ENCODE data around the gene FNDC3B.

FNDC3B gene

DNA sequence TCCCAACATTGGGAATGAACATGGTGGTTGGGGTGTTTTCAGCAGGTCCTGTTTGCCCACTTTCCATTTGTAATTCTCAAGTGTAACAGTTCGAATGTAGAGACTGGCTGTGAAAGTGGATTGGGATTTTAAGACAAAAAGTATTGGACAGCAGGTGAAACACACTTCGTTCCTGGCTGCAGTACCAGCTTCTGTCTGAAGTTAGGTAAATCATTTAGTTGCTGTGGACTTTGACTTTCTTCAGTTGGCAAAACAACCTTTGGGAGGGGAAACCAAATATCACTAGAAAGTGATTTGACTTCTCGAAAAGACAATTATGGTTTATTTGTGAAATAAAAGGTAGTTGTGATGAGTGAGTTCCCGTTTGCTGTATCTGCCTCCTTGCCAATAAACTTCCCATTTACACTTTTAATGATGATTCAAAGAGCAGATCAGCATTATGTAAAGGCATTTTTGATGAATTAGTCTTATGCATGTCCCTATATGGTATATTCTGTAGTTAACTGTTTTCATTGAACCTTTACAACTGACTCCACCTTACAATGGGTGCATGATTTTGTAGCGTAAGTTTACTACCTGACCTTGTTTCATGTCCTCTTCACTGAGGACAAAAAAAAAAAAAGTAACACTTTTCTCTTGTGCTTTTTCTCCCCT, 34.0 kb downstream of the FNDC3B start:
- TF ChIP-seq, protein P1, sequence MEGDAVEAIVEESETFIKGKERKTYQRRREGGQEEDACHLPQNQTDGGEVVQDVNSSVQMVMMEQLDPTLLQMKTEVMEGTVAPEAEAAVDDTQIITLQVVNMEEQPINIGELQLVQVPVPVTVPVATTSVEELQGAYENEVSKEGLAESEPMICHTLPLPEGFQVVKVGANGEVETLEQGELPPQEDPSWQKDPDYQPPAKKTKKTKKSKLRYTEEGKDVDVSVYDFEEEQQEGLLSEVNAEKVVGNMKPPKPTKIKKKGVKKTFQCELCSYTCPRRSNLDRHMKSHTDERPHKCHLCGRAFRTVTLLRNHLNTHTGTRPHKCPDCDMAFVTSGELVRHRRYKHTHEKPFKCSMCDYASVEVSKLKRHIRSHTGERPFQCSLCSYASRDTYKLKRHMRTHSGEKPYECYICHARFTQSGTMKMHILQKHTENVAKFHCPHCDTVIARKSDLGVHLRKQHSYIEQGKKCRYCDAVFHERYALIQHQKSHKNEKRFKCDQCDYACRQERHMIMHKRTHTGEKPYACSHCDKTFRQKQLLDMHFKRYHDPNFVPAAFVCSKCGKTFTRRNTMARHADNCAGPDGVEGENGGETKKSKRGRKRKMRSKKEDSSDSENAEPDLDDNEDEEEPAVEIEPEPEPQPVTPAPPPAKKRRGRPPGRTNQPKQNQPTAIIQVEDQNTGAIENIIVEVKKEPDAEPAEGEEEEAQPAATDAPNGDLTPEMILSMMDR (IDR thresholded peaks at IDR 0.05; ENCODE audit: low read length, missing control alignments) = no peak
- no peak overlapping the region for H3K4me3 ChIP-seq (replicated peaks; ENCODE audit: low read depth, low read length)
- no peak for DNase-seq (ENCODE audit: low read depth)

DNA sequence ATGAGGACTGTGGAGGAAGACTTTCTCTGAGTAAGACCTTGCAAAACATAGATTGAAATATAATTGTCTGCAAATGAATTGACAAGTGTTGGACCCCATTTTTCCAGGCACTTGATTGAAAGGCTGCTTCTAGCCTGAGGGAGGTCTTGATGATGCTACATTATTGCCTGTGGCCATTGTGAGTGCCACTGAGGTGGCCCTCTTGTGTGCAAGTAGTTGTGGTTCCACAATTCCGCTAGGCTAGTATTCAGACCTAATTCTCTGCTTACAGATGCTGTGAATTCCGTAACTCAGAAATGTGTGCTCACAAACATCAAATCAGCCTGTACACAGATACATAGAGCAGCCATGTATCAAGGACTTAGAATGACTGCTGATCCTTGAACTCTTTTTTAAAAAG, 34.7 kb downstream of the FNDC3B start:
- TF ChIP-seq, protein P1 (IDR thresholded peaks at IDR 0.05; ENCODE audit: low read length, missing control alignments) = no peak
- H3K4me3 ChIP-seq (replicated peaks; ENCODE audit: low read depth, low read length) = no peak overlapping the region
- DNase-seq (ENCODE audit: low read depth) = no peak

DNA sequence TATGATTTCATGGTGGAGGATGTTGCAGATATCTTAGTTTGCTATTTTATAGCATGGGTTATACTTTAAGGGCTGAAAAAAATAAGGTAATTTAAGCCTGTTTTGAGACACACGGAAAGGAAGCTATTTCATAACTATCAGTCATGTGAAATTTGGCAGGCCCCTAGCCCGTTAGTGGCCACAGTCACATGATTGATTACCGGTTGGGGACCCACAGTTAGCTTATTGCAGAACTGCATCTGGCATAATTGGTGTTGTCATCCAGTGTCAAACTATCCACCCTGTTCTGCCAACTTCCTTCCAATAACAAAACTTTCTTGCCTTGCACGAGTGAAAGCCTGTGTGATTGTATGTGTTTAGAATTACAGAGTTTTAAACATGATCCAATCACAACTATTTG, 35.2 kb downstream of the FNDC3B start:
- peak; percentile 43 for DNase-seq (ENCODE audit: low read depth)
- H3K4me3 ChIP-seq (replicated peaks; ENCODE audit: low read depth, low read length) = no peak overlapping the region
- TF ChIP-seq, protein P1 (IDR thresholded peaks at IDR 0.05; ENCODE audit: low read length, missing control alignments) = no peak

DNA sequence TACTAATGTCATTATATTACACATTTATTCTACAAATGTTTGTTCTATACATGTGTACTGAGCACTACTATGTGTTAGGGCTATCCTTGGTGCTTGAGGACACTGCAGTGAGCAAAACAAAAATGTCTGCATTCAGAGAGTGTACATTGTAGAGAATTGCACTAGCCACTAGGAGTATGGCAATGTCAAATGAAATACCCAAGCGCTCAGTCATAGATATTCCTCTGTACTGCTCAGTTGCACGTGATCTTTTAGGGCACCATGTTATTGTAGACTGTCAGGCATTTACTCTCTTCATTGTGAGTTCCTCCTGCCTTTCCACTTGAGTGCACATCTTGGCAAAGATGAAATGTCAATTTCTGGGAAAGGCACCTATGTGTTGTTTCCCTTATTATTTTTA, 36.8 kb downstream of the FNDC3B start:
- no peak overlapping the region for H3K4me3 ChIP-seq (replicated peaks; ENCODE audit: low read depth, low read length)
- DNase-seq (ENCODE audit: low read depth) = no peak
- TF ChIP-seq, protein P1 (IDR thresholded peaks at IDR 0.05; ENCODE audit: low read length, missing control alignments) = no peak

DNA sequence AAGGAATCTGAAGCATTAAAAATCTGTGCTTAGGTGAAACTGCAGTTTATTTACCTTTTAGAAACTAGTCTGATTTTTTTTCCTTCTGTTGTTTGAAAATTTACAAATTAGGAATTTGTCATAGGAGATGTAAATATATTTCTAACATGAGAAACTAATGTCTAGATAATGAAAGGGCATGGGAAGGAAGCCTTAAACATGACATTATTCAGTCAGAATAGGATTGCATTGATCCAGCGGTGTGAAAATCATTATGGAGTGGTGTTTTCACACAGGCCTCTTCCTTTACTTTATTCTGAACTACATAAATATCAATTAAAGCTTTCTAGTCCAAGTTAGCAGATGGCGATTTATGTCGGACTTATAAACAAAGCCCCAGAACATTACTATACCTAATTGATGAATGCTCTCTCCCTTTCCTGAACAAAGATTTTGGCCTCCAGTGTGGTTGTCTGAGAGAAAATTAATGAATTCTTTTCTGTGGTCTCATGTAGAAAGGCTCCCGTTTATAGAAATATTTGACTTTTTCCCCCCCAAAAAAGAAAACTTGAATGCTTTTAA, 37.9 kb downstream of the FNDC3B start:
- no peak for DNase-seq (ENCODE audit: low read depth)
- H3K4me3 ChIP-seq (replicated peaks; ENCODE audit: low read depth, low read length) = no peak overlapping the region
- TF ChIP-seq, protein P1 (IDR thresholded peaks at IDR 0.05; ENCODE audit: low read length, missing control alignments) = no peak

DNA sequence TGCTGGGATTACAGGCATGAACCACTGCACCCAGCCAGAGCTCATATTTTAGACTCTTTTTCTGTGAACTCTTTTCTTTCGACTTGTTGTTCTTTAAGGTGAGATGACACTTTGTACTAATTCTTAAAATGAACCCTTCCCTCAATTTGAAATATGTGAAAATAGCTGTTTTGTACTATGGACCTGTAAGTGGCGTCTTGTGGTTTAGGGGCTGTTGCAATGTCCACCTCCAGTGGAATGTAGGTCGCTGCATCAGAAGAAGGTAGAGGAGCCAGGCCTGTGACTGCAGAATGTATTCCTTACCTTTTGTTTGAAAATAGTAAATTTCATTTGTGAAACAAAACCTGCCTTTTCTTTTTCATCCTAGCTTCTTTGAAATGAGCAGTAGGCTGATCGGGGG, 38.9 kb downstream of the FNDC3B start:
- no peak for DNase-seq (ENCODE audit: low read depth)
- H3K4me3 ChIP-seq (replicated peaks; ENCODE audit: low read depth, low read length) = no peak overlapping the region
- TF ChIP-seq, protein P1 (IDR thresholded peaks at IDR 0.05; ENCODE audit: low read length, missing control alignments) = no peak

DNA sequence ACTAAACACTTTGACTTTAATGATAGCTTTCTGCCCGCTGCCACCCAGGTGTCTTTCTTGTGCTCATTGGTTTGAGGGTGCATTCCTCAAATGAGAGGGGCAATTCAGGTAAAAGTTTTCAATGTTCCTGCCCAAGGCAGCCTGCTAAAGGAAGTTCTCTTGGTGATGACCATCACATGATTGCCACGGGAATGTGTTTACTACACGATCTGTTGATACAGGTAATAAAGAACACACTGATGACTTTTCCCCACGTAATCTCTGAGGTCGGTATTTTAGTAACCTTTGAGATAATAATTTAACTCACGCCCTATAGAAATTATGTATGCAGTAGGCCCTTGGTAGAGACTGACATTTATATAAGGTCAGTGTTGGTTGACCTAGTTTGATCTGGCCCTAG, 39.3 kb downstream of the FNDC3B start:
- H3K4me3 ChIP-seq (replicated peaks; ENCODE audit: low read depth, low read length) = no peak overlapping the region
- TF ChIP-seq, protein P1 (IDR thresholded peaks at IDR 0.05; ENCODE audit: low read length, missing control alignments) = no peak
- DNase-seq (ENCODE audit: low read depth) = no peak
